ENCODE results near the gene NELL2.

NELL2 gene

GRCh38 chr12:44889162-44889561 lies 13.0 kb upstream of the NELL2 start:
- ChIA-PET POLR2A (no interaction called here), CTCF (interaction anchor here (0.7 kb wide), 1 partner anchor 59 kb away, joined by 3 read pairs; no protein-coding TSS in a partner anchor)
- DNase-seq (ENCODE audit: extremely low spot score): no peak
- TF ChIP-seq ELF4 (IDR thresholded peaks at IDR 0.05) (no peak), FOXA1 (IDR thresholded peaks at IDR 0.05) (no peak), ARNT (IDR thresholded peaks at IDR 0.05) (no peak), SP1 (IDR thresholded peaks at IDR 0.05) (no peak), FOXM1 (IDR thresholded peaks at IDR 0.05; ENCODE audit: borderline replicate concordance) (no peak), TARDBP (IDR thresholded peaks at IDR 0.05) (no peak)
- TF ChIP-seq, protein P1, sequence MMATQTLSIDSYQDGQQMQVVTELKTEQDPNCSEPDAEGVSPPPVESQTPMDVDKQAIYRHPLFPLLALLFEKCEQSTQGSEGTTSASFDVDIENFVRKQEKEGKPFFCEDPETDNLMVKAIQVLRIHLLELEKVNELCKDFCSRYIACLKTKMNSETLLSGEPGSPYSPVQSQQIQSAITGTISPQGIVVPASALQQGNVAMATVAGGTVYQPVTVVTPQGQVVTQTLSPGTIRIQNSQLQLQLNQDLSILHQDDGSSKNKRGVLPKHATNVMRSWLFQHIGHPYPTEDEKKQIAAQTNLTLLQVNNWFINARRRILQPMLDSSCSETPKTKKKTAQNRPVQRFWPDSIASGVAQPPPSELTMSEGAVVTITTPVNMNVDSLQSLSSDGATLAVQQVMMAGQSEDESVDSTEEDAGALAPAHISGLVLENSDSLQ (IDR thresholded peaks at IDR 0.05): no peak

- DNase-seq (ENCODE audit: extremely low spot score): no peak
- TF ChIP-seq BHLHE40 (IDR thresholded peaks at IDR 0.05; ENCODE audit: borderline replicate concordance): no peak
- TF ChIP-seq L3MBTL2 (conservative IDR thresholded peaks at IDR 0.05): no peak
- TF ChIP-seq TARDBP (IDR thresholded peaks at IDR 0.05): no peak
- no peak for TF ChIP-seq CTBP1 (IDR thresholded peaks at IDR 0.05; ENCODE audit: borderline replicate concordance)
- no peak for TF ChIP-seq FOXA1 (IDR thresholded peaks at IDR 0.05)
- TF ChIP-seq HDGF (IDR thresholded peaks at IDR 0.05; ENCODE audit: borderline replicate concordance): no peak
- no peak for TF ChIP-seq NFRKB (IDR thresholded peaks at IDR 0.05)
- no peak for TF ChIP-seq LEF1 (IDR thresholded peaks at IDR 0.05; ENCODE audit: borderline replicate concordance)
- no peak for TF ChIP-seq ELF4 (IDR thresholded peaks at IDR 0.05)
- TF ChIP-seq ZNF384 (IDR thresholded peaks at IDR 0.05): no peak
- TF ChIP-seq FOXM1 (IDR thresholded peaks at IDR 0.05; ENCODE audit: borderline replicate concordance): no peak
- TF ChIP-seq FOXK2 (IDR thresholded peaks at IDR 0.05): no peak
- no peak for TF ChIP-seq ARNT (IDR thresholded peaks at IDR 0.05)
- TF ChIP-seq, protein P1 (IDR thresholded peaks at IDR 0.05): no peak
- TF ChIP-seq SUZ12 (IDR thresholded peaks at IDR 0.05): no peak
- no peak for TF ChIP-seq SP1 (IDR thresholded peaks at IDR 0.05)
- ChIA-PET CTCF (interaction anchor here (1.8 kb wide), 1 partner anchor 9 kb away, joined by 4 read pairs; the partner anchor contains the start of gene NELL2), POLR2A (interaction anchor here (2.1 kb wide), 1 partner anchor 10 kb away, joined by 8 read pairs; the partner anchor contains the start of gene NELL2)
These were observed 9.8 kb upstream of the NELL2 start for GRCh38 chr12:44885902-44886301.

DNA sequence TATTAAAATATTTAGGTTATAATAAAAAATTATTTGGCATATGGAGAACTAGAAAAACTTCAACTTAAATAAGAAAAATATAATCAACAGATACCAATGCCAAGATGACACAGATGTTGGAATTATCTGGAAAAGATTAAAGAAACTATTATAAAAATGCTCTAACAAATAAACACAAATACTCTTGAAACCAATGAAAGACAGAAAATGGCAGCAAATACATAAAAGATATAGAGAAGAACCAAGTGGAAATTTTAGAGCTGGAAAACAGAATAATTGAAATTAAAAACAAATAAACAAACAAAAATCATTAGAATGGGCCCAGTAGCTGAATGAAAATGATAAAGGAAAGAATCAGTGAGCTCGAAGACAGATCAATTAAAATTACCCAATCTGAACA lies 5.1 kb upstream of the NELL2 start:
- ChIA-PET CTCF (no interaction called here), POLR2A (no interaction called here)
- DNase-seq (ENCODE audit: extremely low spot score): no peak
- no peak for TF ChIP-seq NFRKB (IDR thresholded peaks at IDR 0.05)
- TF ChIP-seq, protein P1 (IDR thresholded peaks at IDR 0.05): no peak
- TF ChIP-seq LEF1 (IDR thresholded peaks at IDR 0.05; ENCODE audit: borderline replicate concordance): no peak
- TF ChIP-seq TARDBP (IDR thresholded peaks at IDR 0.05): no peak
- TF ChIP-seq FOXM1 (IDR thresholded peaks at IDR 0.05; ENCODE audit: borderline replicate concordance): no peak
- TF ChIP-seq SP1 (IDR thresholded peaks at IDR 0.05): no peak
- no peak for TF ChIP-seq FOXA1 (IDR thresholded peaks at IDR 0.05)

DNA sequence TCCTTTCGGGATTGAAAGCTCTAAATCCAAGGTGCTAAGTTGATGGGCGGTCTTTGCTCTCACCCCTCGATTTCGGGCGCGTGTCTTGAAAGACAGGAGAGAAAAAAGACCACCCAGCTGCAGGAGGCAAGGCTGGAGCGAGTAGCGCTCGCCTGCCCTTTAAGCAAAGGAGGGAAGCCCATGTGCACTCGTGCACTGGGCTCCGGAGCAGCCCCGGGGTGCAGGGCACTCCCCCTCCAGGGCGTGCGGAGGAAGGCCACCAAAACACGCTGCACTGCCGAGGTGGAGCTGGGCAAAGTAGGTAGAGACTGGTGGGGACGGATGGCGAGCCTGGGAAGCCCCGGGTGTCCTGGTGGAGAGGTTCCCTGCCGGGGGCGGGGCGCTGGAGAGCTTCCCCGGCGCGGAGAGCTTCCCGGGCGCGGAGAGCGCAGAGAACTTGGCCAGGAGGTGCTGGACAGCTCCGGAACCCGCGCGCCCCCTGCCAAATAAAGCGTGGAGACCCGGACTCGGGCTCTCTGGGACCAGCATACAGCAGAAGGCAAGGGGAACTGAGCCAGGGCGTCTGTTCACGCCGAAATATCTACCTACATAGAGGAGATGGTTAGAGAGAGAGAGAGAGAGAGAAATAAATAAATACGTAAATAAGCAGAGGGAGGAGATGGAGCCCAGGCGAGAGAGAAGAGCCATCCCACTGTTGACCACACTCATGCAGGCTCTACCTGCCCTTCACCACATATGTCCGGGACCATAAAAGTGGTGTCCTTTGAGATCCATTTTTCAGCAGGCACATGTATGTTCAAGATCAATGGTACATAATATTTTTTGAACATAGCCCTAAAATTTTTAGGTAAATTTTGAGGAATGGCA lies 662 bp upstream of the NELL2 start:
- ChIA-PET CTCF (interaction anchor here (0.5 to 1.4 kb wide), 4 partner anchors 9 to 365 kb away, joined by 3 to 5 read pairs (median 4); no protein-coding TSS in a partner anchor), POLR2A (interaction anchor here (1.8 kb wide), 1 partner anchor 10 kb away, joined by 8 read pairs; no protein-coding TSS in a partner anchor)
- TF ChIP-seq FOXA1 (IDR thresholded peaks at IDR 0.05) (no peak), L3MBTL2 (conservative IDR thresholded peaks at IDR 0.05) (peak; percentile 79)

DNA sequence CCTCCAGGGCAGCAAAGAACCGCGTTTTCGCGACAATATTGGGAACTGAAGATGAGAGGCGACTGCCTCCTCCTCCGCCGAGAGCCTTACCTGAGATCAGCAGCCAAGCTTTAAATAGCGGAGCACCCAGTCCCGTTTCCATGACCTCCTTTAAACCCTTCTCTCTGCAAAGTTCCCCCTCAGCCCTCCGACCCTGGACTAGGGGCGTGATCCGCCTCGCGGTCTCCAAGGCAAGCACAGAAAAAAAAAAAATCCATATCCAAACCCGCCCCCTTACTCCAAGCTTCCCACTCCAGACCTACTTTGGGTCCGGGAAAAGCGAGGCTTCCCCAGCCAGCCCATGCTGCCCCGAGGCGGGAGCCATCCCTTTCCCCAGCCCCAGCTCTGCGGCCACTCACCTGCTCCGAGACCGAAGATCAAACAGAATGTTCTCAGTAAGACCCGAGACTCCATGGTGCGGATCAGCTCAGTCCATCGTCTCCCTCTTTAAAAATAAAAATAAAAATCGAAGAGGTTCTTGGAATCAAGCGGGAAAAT lies 630 bp downstream of the NELL2 start:
- CTCF ChIA-PET: interaction anchor here (0.6 to 1.4 kb wide), 5 partner anchors 55 to 588 kb away, joined by 3 to 5 read pairs (median 4); no protein-coding TSS in a partner anchor
- TF ChIP-seq NFRKB (IDR thresholded peaks at IDR 0.05) (no peak), LEF1 (IDR thresholded peaks at IDR 0.05; ENCODE audit: borderline replicate concordance) (no peak), FOXK2 (IDR thresholded peaks at IDR 0.05) (no peak), ZNF384 (IDR thresholded peaks at IDR 0.05) (peak; percentile 45; the same call in 1 of the 2 replicates), L3MBTL2 (conservative IDR thresholded peaks at IDR 0.05) (peak; percentile 58)
- DNase-seq (ENCODE audit: extremely low spot score): peak; percentile 32
- POLR2A ChIA-PET: interaction anchor here (0.6 to 1.8 kb wide), 2 partner anchors 11 to 644 kb away, joined by 3 to 8 read pairs; no protein-coding TSS in a partner anchor

More for the DNA sequence above, 662 bp upstream of the NELL2 start:
- DNase-seq (ENCODE audit: extremely low spot score): peak; percentile 59

GRCh38 chr12:44874981-44875416 lies 1.1 kb downstream of the NELL2 start:
- TF ChIP-seq SP1 (IDR thresholded peaks at IDR 0.05) (no peak), L3MBTL2 (conservative IDR thresholded peaks at IDR 0.05) (no peak), NFRKB (IDR thresholded peaks at IDR 0.05) (no peak), FOXA1 (IDR thresholded peaks at IDR 0.05) (no peak), ZNF384 (IDR thresholded peaks at IDR 0.05) (no peak), LEF1 (IDR thresholded peaks at IDR 0.05; ENCODE audit: borderline replicate concordance) (no peak), CTBP1 (IDR thresholded peaks at IDR 0.05; ENCODE audit: borderline replicate concordance) (no peak), SUZ12 (IDR thresholded peaks at IDR 0.05) (no peak)
- TF ChIP-seq, protein P1 (IDR thresholded peaks at IDR 0.05): no peak
- CTCF ChIA-PET: interaction anchor here (0.6 to 1.4 kb wide), 5 partner anchors 55 to 257 kb away, joined by 3 to 5 read pairs (median 3); no protein-coding TSS in a partner anchor
- POLR2A ChIA-PET: interaction anchor here (1.8 kb wide), 1 partner anchor 11 kb away, joined by 8 read pairs; no protein-coding TSS in a partner anchor
- DNase-seq (ENCODE audit: extremely low spot score): peak; percentile 11

Data from HEK293T (cell line).